Endothelial cell of umbilical vein (primary cell): Measurements from ENCODE around the gene FAM117B. TPM values are rescaled to one million over a fixed set of nuclear protein-coding genes. Genes with fewer than 3 reads are reported as not detected.

Source experiments
- BruUV-seq: library from RNA; stranded (reverse); fragments of 400-500 nt; replicated peaks from 2 replicates; lab custom pipeline; 2021; lab: Mats Ljungman, UMichigan
- CTCF ChIA-PET: fragments of 300-600, 350-600 bp; sonication (Branson Sonifier 250); formaldehyde crosslinking; loops from one replicate; lab custom pipeline; 2021; ENCODE audit warnings: antibody characterized with exemption, inconsistent platforms; lab: Charles Lee
- POLR2A ChIA-PET: fragments of 300-600, 350-600 bp; sonication (Branson Sonifier 250); formaldehyde crosslinking; loops from one replicate; lab custom pipeline; 2021; ENCODE audit warnings: antibody characterized with exemption, inconsistent platforms; lab: Charles Lee
- DNase-seq: peaks from one replicate; pipeline ENCODE4 v3.0.0-alpha.2; 2011; ENCODE audit warnings: low read depth, low spot score
- FAIRE-seq: peaks from 2 replicates; lab custom pipeline; 2011; peaks lifted over from hg19 to GRCh38; lab: Jason Lieb, UNC
- H2AFZ ChIP-seq: 2 replicates; pipeline ENCODE4 v1.6.0; 2012; ENCODE audit warnings: low read depth, low read length, control low read depth, inconsistent platforms
- H3K27ac ChIP-seq: 2 replicates; pipeline ENCODE4 v1.5.1; 2011; ENCODE audit warnings: low read depth, mild to moderate bottlenecking, control low read depth, low read length, moderate library complexity; ENCODE audit not compliant: insufficient read depth
- H3K27me3 ChIP-seq, 2 experiments: 2 replicates each; pipeline versions ENCODE4 v1.6.0 to v1.6.1; 2011; ENCODE audit warnings: low read length in 2 of 2, mixed read lengths in 1 of 2; ENCODE audit not compliant: control insufficient read depth in 2 of 2, insufficient read depth in 2 of 2
- H3K36me3 ChIP-seq, 2 experiments: 2 replicates in 1 of 2; 3 replicates in 1 of 2; pipeline ENCODE4 v1.5.1; 2011; ENCODE audit warnings: low read length in 2 of 2, mild to moderate bottlenecking in 1 of 2, moderate library complexity in 1 of 2; ENCODE audit not compliant: control insufficient read depth in 2 of 2, insufficient read depth in 2 of 2; ENCODE audit errors: extremely low read depth in 1 of 2
- H3K4me1 ChIP-seq: 3 replicates; pipeline ENCODE4 v1.5.1; 2011; ENCODE audit warnings: mild to moderate bottlenecking, low read length; ENCODE audit not compliant: control insufficient read depth, insufficient read depth; ENCODE audit errors: extremely low read depth
- H3K4me2 ChIP-seq: 2 replicates; pipeline ENCODE4 v1.6.1; 2011; ENCODE audit warnings: low read length, control low read depth, mixed read lengths; ENCODE audit not compliant: insufficient read depth
- H3K4me3 ChIP-seq, 3 experiments: fragments of 200-600 bp in 1 of 3; sonication (generic), shearing (Covaris generic) in 1 of 3; replicated peaks in 1 of 3; 2 replicates each; pipeline ENCODE4 v1.5.1; 2011 to 2016; ENCODE audit warnings: control low read depth in 3 of 3, low read length in 3 of 3, mild to moderate bottlenecking in 2 of 3, inconsistent platforms in 1 of 3, low read depth in 1 of 3, moderate library complexity in 1 of 3; ENCODE audit not compliant: insufficient read depth in 1 of 3
- H3K79me2 ChIP-seq: 2 replicates; pipeline ENCODE4 v1.6.0; 2012; ENCODE audit warnings: low read length, inconsistent platforms; ENCODE audit not compliant: control insufficient read depth, insufficient read depth
- H3K9ac ChIP-seq: replicated peaks from 2 replicates; pipeline ENCODE3; 2011; ENCODE audit warnings: low read length, control low read depth; ENCODE audit not compliant: insufficient read depth; ENCODE audit errors: extremely low read depth
- H3K9me1 ChIP-seq: replicated peaks from 3 replicates; pipeline ENCODE4 v1.6.0; 2011; ENCODE audit warnings: mild to moderate bottlenecking, low read length; ENCODE audit not compliant: control insufficient read depth, insufficient read depth; ENCODE audit errors: extremely low read depth
- H3K9me3 ChIP-seq: replicated peaks from 2 replicates; pipeline ENCODE4 v1.5.1; 2012; ENCODE audit warnings: low read length, inconsistent platforms; ENCODE audit not compliant: control insufficient read depth, insufficient read depth
- H4K20me1 ChIP-seq: replicated peaks from 2 replicates; pipeline ENCODE3; 2011; ENCODE audit warnings: mild to moderate bottlenecking, low read length; ENCODE audit not compliant: control insufficient read depth, insufficient read depth; ENCODE audit errors: extremely low read depth
- CTCF ChIP-seq, 2 donors: IDR thresholded peaks; 1 replicate in 1 of 2; 2 replicates in 1 of 2; pipeline ENCODE4 v1.5.1; 2011; ENCODE audit warnings: low read length in 2 of 2, mild to moderate bottlenecking in 2 of 2, moderate library complexity in 2 of 2, control low read depth in 1 of 2, inconsistent platforms in 1 of 2, low read depth in 1 of 2; ENCODE audit not compliant: insufficient read depth in 1 of 2; ENCODE audit errors: extremely low read depth in 1 of 2
- EZH2 ChIP-seq: IDR thresholded peaks from 2 replicates; pipeline ENCODE4 v1.6.1; 2012; ENCODE audit warnings: borderline replicate concordance, low read depth, mild to moderate bottlenecking, moderate library complexity, low read length, inconsistent platforms; ENCODE audit not compliant: severe bottlenecking
- FOS ChIP-seq: IDR thresholded peaks from 2 replicates; pipeline ENCODE4 v1.6.1; 2011; ENCODE audit warnings: mild to moderate bottlenecking, low read length, moderate library complexity, borderline replicate concordance; ENCODE audit not compliant: insufficient read depth
- GATA2 ChIP-seq: IDR thresholded peaks from 2 replicates; pipeline ENCODE4 v1.7.0; 2011; ENCODE audit warnings: low read depth, mild to moderate bottlenecking, moderate library complexity, mixed read lengths, low read length; ENCODE audit not compliant: insufficient read length, insufficient read depth
- JUN ChIP-seq: IDR thresholded peaks from 2 replicates; pipeline ENCODE4 v1.6.1; 2011; ENCODE audit warnings: borderline replicate concordance, low read depth; ENCODE audit not compliant: insufficient read length, insufficient read depth
- MAX ChIP-seq: IDR thresholded peaks from 2 replicates; pipeline ENCODE4 v1.6.1; 2011; ENCODE audit not compliant: insufficient read depth, insufficient read length
- MYC ChIP-seq: IDR thresholded peaks from one replicate; pipeline ENCODE4 v1.6.1; 2011; ENCODE audit warnings: mild to moderate bottlenecking, low read depth, low read length
- POLR2A ChIP-seq: IDR thresholded peaks from 2 replicates; pipeline ENCODE4 v1.6.1; 2012; ENCODE audit warnings: low read depth, mild to moderate bottlenecking, control low read depth, low read length
- POLR2AphosphoS5 ChIP-seq: IDR thresholded peaks from 2 replicates; pipeline ENCODE4 v1.6.1; 2012; ENCODE audit warnings: low read depth, mild to moderate bottlenecking, control low read depth, low read length, moderate library complexity; ENCODE audit not compliant: insufficient read depth
- dilution Hi-C: fragments of 300-500 bp; cut with MboI; formaldehyde crosslinking; loops from one replicate; pipeline ENCODE4 v1.15.0; 2019; ENCODE audit warnings: low sequenced_read_pairs; ENCODE audit not compliant: extremely low pct_ligation_motif_present
- intact Hi-C: fragments of 100-400 bp; cut with micrococcal nuclease; formaldehyde crosslinking; loops from one replicate; pipeline ENCODE4 v1.10.0; 2022
- polyA plus RNA-seq, 4 experiments: library from polyadenylated mRNA; depleted of rRNA in 3 of 4; stranded (reverse) in 3 of 4; unstranded in 1 of 4; fragments of >200 nt; gene quantifications; 2 replicates each; pipeline versions ENCODE4 v1.2.1 to v1.2.3, GENCODE V29; 2011 to 2012; ENCODE audit warnings: missing spikeins in 1 of 4
- total RNA-seq: library from RNA; stranded (reverse); gene quantifications from 2 replicates; pipeline ENCODE4 v1.2.3, GENCODE V29; 2021

FAM117B gene
- total and polyA plus RNA-seq, 2 donors (not counting 3 experiments of a cell fraction or from before 2014, with no cell fraction given), result 1.3 to 7.0 TPM

- H3K4me2 ChIP-seq, result no peak overlapping the region
- H3K27ac ChIP-seq, result no peak overlapping the region
- intact Hi-C loops (no loop called here), dilution Hi-C loops (no loop called here)
- no TSS peak for BruUV-seq
- no peaks in the 10 kb centered on the region for H3K9me3 ChIP-seq
- no peak overlapping the region for H3K4me3 ChIP-seq
- no peaks in the 10 kb centered on the region for H4K20me1 ChIP-seq
- FAIRE-seq, result no peak
- ChIA-PET CTCF (interaction anchor here (0.6 to 1.6 kb wide), 2 partner anchors 19 to 525 kb away, joined by 3 to 5 read pairs; no protein-coding TSS in a partner anchor), POLR2A (no interaction called here)
- no peaks in the 10 kb centered on the region for H3K79me2 ChIP-seq
- no peak overlapping the region for H3K9ac ChIP-seq
- H2AFZ ChIP-seq, result no peak overlapping the region
- no peak for DNase-seq
- no peak for TF ChIP-seq EZH2
- TF ChIP-seq JUN, result no peak
- TF ChIP-seq CTCF (IDR thresholded peaks at IDR 0.05; ENCODE audit: extremely low read depth in 1 of 2, insufficient read depth in 1 of 2, low read depth in 1 of 2, low read length in 2 of 2), result no peak
- no peak for TF ChIP-seq MYC
- no peaks in the 10 kb centered on the region for H3K4me1 ChIP-seq
- no peaks in the 10 kb centered on the region for H3K9me1 ChIP-seq
- no peaks in the 10 kb centered on the region for H3K36me3 ChIP-seq
- no peaks in the 10 kb centered on the region for H3K27me3 ChIP-seq
Observed at GRCh38 chr2:202813387-202813786, 178.6 kb downstream of the FAM117B start.

- TF ChIP-seq POLR2AphosphoS5, result no peak
- no peak for TF ChIP-seq GATA2
- TF ChIP-seq JUN, result no peak
- TF ChIP-seq MAX, result no peak
- no peak for TF ChIP-seq EZH2
- TF ChIP-seq MYC, result no peak
- TF ChIP-seq FOS, result no peak
- no peak for TF ChIP-seq POLR2A
- TF ChIP-seq CTCF (IDR thresholded peaks at IDR 0.05; ENCODE audit: extremely low read depth in 1 of 2, insufficient read depth in 1 of 2, low read depth in 1 of 2, low read length in 2 of 2), result no peak
- intact Hi-C loops, result no loop called here
- Histone ChIP-seq H3K4me3 (no peak overlapping the region), H3K27ac (no peak overlapping the region), H3K9me1 (no peaks in the 10 kb centered on the region), H2AFZ (no peak overlapping the region), H4K20me1 (no peaks in the 10 kb centered on the region), H3K4me2 (no peak overlapping the region), H3K79me2 (no peaks in the 10 kb centered on the region), H3K36me3 (no peaks in the 10 kb centered on the region), H3K27me3 (no peaks in the 10 kb centered on the region), H3K9me3 (no peaks in the 10 kb centered on the region), H3K9ac (no peak overlapping the region), H3K4me1 (no peaks in the 10 kb centered on the region)
- dilution Hi-C loops, result no loop called here
- CTCF ChIA-PET, result interaction anchor here (1.6 kb wide), 1 partner anchor 20 kb away, joined by 5 read pairs; no protein-coding TSS in a partner anchor
- DNase-seq (no peak), FAIRE-seq (no peak)
- no TSS peak for BruUV-seq
- POLR2A ChIA-PET, result no interaction called here
Observed at GRCh38 chr2:202814226-202814625, 179.5 kb downstream of the FAM117B start.
